ENCODE measurements around the gene PITPNM2.
"Not testable (repeated sequence)": the region's sequence is repeated elsewhere in the genome, so short reads cannot be mapped to it uniquely, and the experiment has no call there.

The PITPNM2 gene

GRCh38 chr12:123104809-123105208 is 46.1 kb downstream of the PITPNM2 start:
- Histone ChIP-seq H3K4me2 (ENCODE audit: low read length) (no peak overlapping the region), H3K9me3 (ENCODE audit: low read length) (no peaks in the 10 kb centered on the region), H3K4me3 (ENCODE audit: low read depth, low read length, poor library complexity, severe bottlenecking) (no peak overlapping the region), H3F3A (ENCODE audit: insufficient read depth, low read length) (no peaks in the 10 kb centered on the region), H3K9ac (ENCODE audit: low read length) (no peak overlapping the region), H3K27me3 (ENCODE audit: insufficient read depth, low read length) (no peaks in the 10 kb centered on the region), H3K27ac (ENCODE audit: low read depth, low read length, poor library complexity, severe bottlenecking) (peak overlapping the region; percentile 65), H2AFZ (ENCODE audit: low read length) (no peak overlapping the region), H3K9me2 (ENCODE audit: low read depth, low read length) (no peaks in the 10 kb centered on the region), H4K20me1 (ENCODE audit: insufficient read depth, low read length) (no peaks in the 10 kb centered on the region), H3K4me1 (ENCODE audit: insufficient read depth, low read length, severe bottlenecking) (peaks cover 71% of the 10 kb centered on the region), H3K79me2 (ENCODE audit: insufficient read depth, low read length) (peaks cover 3% of the 10 kb centered on the region; the same call in 1 of the 2 replicates), H3K36me3 (ENCODE audit: insufficient read depth, low read length) (peaks cover 76% of the 10 kb centered on the region; the same call in 1 of the 2 replicates)
- no peak for TF ChIP-seq CTCF (IDR thresholded peaks at IDR 0.05; ENCODE audit: low read length)
- no peak for TF ChIP-seq EZH2 (IDR thresholded peaks at IDR 0.05; ENCODE audit: borderline replicate concordance, low read length)

GRCh38 chr12:123104094-123104493 is 46.8 kb downstream of the PITPNM2 start:
- not testable (repeated sequence) for H4K20me1 ChIP-seq (ENCODE audit: insufficient read depth, low read length); H3K27ac ChIP-seq (ENCODE audit: low read depth, low read length, poor library complexity, severe bottlenecking); H3K9me2 ChIP-seq (ENCODE audit: low read depth, low read length); H3K9me3 ChIP-seq (ENCODE audit: low read length); H3K27me3 ChIP-seq (ENCODE audit: insufficient read depth, low read length); H3K4me2 ChIP-seq (ENCODE audit: low read length); H2AFZ ChIP-seq (ENCODE audit: low read length); H3K9ac ChIP-seq (ENCODE audit: low read length); H3K4me3 ChIP-seq (ENCODE audit: low read depth, low read length, poor library complexity, severe bottlenecking); H3F3A ChIP-seq (ENCODE audit: insufficient read depth, low read length); H3K79me2 ChIP-seq (ENCODE audit: insufficient read depth, low read length)
- peaks cover 71% of the 10 kb centered on the region for H3K4me1 ChIP-seq (ENCODE audit: insufficient read depth, low read length, severe bottlenecking)
- peaks cover 73% of the 10 kb centered on the region; the same call in 1 of the 2 replicates for H3K36me3 ChIP-seq (ENCODE audit: insufficient read depth, low read length)

DNA sequence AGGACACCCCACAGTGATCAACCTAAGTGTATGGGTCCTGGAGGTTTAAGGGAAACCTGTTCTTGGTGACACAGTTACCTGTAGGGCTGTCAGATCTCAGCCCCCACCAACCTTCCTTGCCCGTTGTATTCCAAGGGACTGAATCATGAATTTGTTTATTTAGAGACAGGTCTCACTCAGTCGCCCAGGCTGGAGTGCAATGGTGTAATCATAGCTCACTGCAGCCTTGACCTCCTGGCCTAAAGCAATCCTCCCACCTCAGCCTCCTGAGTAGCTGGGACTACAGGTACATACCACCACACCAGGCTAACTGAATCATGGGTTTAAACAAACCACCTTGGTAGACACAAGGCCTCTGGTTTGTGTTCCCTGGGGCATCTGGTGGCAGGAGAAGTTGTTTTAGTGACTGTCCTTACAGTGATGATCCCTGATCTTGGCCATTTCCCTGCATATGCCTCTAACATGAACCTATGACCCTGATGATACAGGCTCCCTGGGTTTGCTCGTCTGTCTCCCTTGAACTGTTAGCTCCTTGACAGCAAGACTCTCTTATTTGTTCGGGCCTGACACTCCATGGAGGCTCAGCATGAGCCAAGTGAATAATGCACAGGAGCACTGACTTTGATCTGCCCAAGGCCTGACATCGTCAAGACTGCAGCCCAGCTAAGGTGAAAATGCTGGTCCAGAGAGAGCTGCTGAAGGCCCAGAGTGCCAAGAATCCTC is 47.9 kb downstream of the PITPNM2 start:
- Histone ChIP-seq H3K4me1 (ENCODE audit: insufficient read depth, low read length, severe bottlenecking) (peaks cover 71% of the 10 kb centered on the region), H3K27ac (ENCODE audit: low read depth, low read length, poor library complexity, severe bottlenecking) (peak overlapping the region; percentile 69), H3K4me2 (ENCODE audit: low read length) (no peak overlapping the region), H3K9me3 (ENCODE audit: low read length) (no peaks in the 10 kb centered on the region), H4K20me1 (ENCODE audit: insufficient read depth, low read length) (no peaks in the 10 kb centered on the region), H3K9me2 (ENCODE audit: low read depth, low read length) (no peaks in the 10 kb centered on the region), H3K27me3 (ENCODE audit: insufficient read depth, low read length) (no peaks in the 10 kb centered on the region), H2AFZ (ENCODE audit: low read length) (no peak overlapping the region), H3K4me3 (ENCODE audit: low read depth, low read length, poor library complexity, severe bottlenecking) (no peak overlapping the region), H3K36me3 (ENCODE audit: insufficient read depth, low read length) (peaks cover 70% of the 10 kb centered on the region; the same call in 1 of the 2 replicates), H3K79me2 (ENCODE audit: insufficient read depth, low read length) (peaks cover 16% of the 10 kb centered on the region; the same call in 1 of the 2 replicates), H3K9ac (ENCODE audit: low read length) (peak overlapping the region; percentile 4; the same call in 1 of the 2 replicates), H3F3A (ENCODE audit: insufficient read depth, low read length) (no peaks in the 10 kb centered on the region)
- no peak for TF ChIP-seq EZH2 (IDR thresholded peaks at IDR 0.05; ENCODE audit: borderline replicate concordance, low read length)
- no peak for TF ChIP-seq CTCF (IDR thresholded peaks at IDR 0.05; ENCODE audit: low read length)

- H3K4me1 ChIP-seq (ENCODE audit: insufficient read depth, low read length, severe bottlenecking), result peaks cover 71% of the 10 kb centered on the region
- H3K4me2 ChIP-seq (ENCODE audit: low read length), result no peak overlapping the region
- no peaks in the 10 kb centered on the region for H3F3A ChIP-seq (ENCODE audit: insufficient read depth, low read length)
- no peaks in the 10 kb centered on the region for H3K9me3 ChIP-seq (ENCODE audit: low read length)
- H3K36me3 ChIP-seq (ENCODE audit: insufficient read depth, low read length), result peaks cover 70% of the 10 kb centered on the region; the same call in 1 of the 2 replicates
- no peaks in the 10 kb centered on the region for H4K20me1 ChIP-seq (ENCODE audit: insufficient read depth, low read length)
- TF ChIP-seq EZH2 (IDR thresholded peaks at IDR 0.05; ENCODE audit: borderline replicate concordance, low read length) (no peak), CTCF (IDR thresholded peaks at IDR 0.05; ENCODE audit: low read length) (no peak)
- H3K9ac ChIP-seq (ENCODE audit: low read length), result peak overlapping the region; percentile 4; the same call in 1 of the 2 replicates
- no peak overlapping the region for H2AFZ ChIP-seq (ENCODE audit: low read length)
- no peak overlapping the region for H3K4me3 ChIP-seq (ENCODE audit: low read depth, low read length, poor library complexity, severe bottlenecking)
- peaks cover 16% of the 10 kb centered on the region; the same call in 1 of the 2 replicates for H3K79me2 ChIP-seq (ENCODE audit: insufficient read depth, low read length)
- no peaks in the 10 kb centered on the region for H3K27me3 ChIP-seq (ENCODE audit: insufficient read depth, low read length)
- peak overlapping the region; percentile 69 for H3K27ac ChIP-seq (ENCODE audit: low read depth, low read length, poor library complexity, severe bottlenecking)
- no peaks in the 10 kb centered on the region for H3K9me2 ChIP-seq (ENCODE audit: low read depth, low read length)
These were observed 48.5 kb downstream of the PITPNM2 start for GRCh38 chr12:123102366-123102765.
